NCI-H128 (cell line): ENCODE results near the gene RPL7L1.

ENCODE experiments used
- DNase-seq: peaks from one replicate; lab custom pipeline; 2025; ENCODE audit not compliant: unreplicated experiment; lab: John Stamatoyannopoulos, UW

RPL7L1 gene

DNA sequence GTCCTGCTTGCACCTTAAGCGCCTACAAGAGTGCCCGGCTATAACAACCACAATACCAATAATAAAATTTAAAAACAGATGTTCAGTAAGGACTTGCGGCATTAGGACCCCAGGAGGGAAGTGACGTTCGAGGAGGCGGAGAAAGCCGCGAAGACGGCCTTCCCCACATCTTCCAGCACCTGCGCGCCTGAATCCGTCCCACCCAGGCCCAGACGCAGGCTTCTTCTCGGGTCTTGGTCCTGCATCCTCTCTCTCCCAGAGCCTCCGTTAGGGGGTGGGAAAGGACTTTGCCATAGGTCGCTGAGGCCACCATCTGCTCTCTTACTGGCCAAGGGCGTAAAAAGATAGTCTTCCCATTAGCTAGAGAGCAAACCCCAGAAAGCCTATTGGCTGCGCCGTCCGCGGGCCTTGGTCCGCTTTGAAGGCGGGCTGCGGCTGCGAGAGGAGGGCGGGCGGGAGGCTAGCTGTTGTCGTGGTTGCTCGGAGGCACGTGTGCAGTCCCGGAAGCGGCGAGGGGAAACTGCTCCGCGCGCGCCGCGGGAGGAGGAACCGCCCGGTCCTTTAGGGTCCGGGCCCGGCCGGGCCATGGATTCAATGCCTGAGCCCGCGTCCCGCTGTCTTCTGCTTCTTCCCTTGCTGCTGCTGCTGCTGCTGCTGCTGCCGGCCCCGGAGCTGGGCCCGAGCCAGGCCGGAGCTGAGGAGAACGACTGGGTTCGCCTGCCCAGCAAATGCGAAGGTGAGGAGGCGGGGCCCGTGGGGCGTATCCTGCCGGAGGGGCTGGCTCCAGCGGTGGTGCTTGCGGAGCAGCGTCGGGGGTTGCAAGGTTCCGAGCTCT lies 49.8 kb downstream of the RPL7L1 start, which contains the start of gene CNPY3:
Gene CNPY3, plus strand, starts transcription at position 495 of the 835 bp plus-strand sequence. Its CDS starts 91 bp downstream, at position 586.
- DNase-seq, result peak; percentile 93

DNA sequence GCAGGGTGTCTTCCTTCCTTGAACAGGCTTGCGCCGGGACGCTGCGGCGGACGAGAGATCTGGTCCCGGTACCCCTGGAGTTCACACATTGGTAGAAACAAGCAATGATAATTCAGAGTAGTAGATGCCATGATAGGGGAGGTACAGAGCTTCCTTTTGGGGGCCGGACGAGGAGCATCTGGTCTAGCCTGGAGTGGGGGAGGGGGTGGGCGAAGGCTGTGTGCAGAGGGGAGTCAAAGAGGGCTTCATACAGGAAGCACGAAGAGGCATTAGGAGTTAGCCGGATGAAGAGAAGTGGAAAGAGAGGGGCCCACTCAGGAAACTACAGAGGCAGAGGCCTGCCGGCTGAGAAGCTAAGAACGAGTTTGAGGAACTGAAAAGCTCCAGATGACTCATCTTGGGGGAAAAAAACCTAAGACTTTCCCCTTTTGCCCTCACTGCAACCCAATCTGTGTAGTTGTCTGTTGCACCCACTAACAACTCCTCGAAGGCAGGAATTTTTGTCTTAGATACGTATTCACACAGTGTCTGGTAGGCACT lies 50.5 kb downstream of the RPL7L1 start:
- DNase-seq, result no peak

DNA sequence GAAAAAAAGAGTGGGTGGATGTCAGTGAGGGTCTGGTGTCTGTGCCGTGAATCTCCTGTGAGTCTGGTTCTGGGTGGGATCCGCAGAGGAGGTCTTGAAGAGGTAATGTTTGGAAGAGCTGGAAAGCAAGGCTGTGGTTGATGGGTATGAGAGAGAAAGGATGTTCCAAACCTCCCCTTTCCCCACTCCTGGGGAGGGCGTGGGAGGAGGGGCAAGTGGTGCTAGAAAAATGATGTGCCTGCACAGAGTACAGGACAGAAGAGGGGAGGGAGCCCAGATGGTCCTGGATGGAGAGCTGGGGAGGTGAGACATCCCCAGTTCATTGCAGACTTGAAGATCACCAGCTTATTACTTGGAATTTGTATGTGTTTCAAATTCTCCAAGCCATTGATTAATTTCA lies 53.0 kb downstream of the RPL7L1 start:
- DNase-seq, result no peak

DNA sequence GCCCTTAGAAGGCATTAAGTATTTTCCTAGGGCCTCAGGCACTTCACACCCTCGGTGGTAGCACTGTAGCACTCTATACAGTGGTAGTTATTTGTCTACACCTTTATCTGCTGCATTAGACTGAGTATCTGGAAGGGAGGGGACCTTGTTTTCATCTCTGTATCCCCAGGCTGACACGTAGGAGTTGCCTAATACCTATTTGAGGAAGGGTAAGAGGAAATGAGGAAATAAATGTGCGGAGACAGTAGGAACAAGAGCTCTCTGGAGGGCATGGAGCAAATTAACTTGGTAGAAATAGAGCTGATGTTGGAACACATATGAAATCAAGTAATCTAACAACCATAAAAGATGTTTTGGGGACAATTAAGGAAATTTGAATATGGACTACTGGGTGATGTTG lies 53.8 kb downstream of the RPL7L1 start:
- no peak for DNase-seq

DNA sequence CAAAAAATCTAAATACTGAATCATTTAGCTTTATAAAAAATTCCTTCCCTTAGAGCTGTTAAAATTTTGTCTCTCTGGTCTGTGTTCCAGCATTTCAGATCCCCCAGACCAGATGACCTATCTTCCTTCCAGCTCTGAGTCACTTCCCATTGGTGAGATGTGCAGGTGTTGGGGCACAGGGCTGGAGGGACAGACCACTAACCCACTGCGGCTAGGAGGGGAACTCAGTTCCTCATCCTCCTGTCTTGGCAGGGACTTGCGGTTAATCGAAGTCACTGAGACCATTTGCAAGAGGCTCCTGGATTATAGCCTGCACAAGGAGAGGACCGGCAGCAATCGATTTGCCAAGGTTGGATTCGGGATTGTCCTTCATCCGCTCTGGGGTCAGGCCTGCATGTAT lies 55.9 kb downstream of the RPL7L1 start:
- DNase-seq, result no peak

DNA sequence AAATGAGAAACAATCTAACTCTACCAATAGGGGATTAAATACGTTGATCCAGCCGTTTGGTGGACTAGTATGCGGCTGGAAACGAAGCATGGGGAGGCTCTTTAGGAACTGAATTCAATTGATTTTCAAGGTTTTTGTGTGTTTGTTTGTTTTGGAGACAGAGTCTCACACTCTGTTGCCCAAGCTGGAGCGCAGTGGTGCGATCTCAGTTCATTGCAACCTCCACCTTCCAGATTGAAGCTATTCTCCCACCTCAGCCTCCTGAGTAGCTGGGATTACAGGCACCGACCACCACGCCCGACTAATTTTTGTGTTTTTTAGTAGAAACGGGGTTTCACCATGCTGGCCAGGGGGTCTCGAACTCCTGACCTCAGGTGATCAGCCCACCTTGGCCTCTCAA lies 57.0 kb downstream of the RPL7L1 start:
- no peak for DNase-seq

DNA sequence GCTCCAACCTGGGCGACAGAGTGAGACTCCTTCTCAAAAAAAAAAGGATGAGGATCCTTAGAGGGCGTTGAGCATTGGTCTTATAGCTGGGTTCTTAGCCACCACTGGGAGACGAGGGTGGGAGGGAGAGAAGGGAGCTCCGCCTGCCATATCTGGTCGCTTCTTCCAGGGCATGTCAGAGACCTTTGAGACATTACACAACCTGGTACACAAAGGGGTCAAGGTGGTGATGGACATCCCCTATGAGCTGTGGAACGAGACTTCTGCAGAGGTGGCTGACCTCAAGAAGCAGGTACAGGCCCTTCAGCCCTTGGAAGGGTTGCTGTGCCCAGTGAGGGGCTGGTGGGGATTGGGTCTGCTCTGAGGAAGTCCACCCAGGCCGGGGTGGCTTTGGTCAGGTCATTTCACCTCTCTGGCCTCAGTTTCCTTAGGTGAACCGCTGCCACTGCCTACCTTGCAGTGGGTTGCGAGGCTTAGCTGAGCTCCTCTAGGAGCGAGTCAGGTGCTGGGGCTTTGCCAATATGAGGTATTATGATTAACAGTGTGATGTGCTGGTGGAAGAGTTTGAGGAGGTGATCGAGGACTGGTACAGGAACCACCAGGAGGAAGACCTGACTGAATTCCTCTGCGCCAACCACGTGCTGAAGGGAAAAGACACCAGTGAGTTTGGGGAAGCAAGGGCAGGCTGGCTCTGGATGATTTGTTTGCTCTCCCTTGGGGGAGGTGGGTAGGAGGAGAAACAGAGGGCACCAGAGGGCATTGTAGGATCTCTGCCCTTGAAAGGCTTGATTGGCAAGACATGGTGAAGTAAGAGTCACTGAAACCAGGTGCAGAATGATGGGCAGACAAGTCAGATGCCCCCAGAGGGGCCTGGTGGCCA lies 58.4 kb downstream of the RPL7L1 start:
- no peak for DNase-seq

DNA sequence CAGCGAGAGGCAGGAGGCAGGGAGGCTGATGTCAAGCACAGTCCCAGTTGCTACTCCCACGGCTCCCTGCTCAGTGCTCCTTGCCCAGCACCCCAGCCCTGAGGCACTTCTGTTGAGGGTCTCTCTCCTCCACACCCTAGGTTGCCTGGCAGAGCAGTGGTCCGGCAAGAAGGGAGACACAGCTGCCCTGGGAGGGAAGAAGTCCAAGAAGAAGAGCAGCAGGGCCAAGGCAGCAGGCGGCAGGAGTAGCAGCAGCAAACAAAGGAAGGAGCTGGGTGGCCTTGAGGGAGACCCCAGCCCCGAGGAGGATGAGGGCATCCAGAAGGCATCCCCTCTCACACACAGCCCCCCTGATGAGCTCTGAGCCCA lies 59.0 kb downstream of the RPL7L1 start:
- DNase-seq, result no peak

DNA sequence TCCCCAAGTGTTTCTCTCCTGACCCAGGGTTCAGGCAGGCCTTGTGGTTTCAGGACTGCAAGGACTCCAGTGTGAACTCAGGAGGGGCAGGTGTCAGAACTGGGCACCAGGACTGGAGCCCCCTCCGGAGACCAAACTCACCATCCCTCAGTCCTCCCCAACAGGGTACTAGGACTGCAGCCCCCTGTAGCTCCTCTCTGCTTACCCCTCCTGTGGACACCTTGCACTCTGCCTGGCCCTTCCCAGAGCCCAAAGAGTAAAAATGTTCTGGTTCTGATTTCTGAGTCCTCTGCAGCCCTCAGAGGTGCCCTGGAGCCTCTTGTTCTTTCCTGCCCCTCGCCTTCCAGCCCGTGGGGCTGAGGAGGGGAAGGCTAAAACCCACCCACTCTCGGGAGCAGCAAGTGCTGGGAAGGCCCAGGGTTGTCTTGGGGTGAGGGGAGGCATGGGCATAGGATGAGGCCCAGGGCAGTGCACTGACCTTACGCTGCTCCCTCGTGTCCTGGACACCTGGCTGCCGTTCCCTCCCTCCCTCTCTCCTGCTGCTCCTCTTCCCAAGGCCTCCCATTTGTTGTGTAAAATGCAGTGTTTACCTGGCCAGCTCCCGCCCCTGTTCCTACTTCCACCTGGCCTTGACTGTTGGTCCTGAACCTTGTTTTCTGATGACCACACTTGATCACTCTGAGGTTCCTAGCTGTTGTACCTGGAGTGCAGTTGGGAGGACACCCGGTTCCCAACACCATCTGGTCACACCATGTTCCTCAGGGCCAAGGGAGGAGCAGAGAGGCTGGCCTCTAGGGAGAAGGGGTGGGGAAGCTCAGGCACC lies 59.8 kb downstream of the RPL7L1 start:
- DNase-seq, result no peak
